SH-SY5Y (cell line): Measurements from ENCODE around the gene CBLB.

Source experiments
- GATA2 ChIP-seq: IDR thresholded peaks from 2 replicates; pipeline ENCODE4 v1.6.1; 2011; ENCODE audit warnings: mild to moderate bottlenecking, low read depth, low read length
- GATA3 ChIP-seq: IDR thresholded peaks from 2 replicates; pipeline ENCODE4 v1.6.1; 2011; ENCODE audit warnings: low read depth, mild to moderate bottlenecking, low read length, moderate library complexity

GRCh38 chr3:105653166-105653565, 215.6 kb downstream of the CBLB start:
- TF ChIP-seq GATA2 (no peak), GATA3 (no peak)
